ENCODE data around the gene LRG1.

GRCh38 chr19:4505570-4506448 is 34.0 kb downstream of the LRG1 start:
- TF ChIP-seq CTCF (IDR thresholded peaks at IDR 0.05) (no peak), POLR2A (IDR thresholded peaks at IDR 0.05) (no peak)
